Measurements from ENCODE around the gene TBX1. TPM values are rescaled to one million over a fixed set of nuclear protein-coding genes. Genes with fewer than 3 reads are reported as not detected.

The TBX1 gene
- polyA plus RNA-seq, 1 donor from 2014 or later, result not detected

DNA sequence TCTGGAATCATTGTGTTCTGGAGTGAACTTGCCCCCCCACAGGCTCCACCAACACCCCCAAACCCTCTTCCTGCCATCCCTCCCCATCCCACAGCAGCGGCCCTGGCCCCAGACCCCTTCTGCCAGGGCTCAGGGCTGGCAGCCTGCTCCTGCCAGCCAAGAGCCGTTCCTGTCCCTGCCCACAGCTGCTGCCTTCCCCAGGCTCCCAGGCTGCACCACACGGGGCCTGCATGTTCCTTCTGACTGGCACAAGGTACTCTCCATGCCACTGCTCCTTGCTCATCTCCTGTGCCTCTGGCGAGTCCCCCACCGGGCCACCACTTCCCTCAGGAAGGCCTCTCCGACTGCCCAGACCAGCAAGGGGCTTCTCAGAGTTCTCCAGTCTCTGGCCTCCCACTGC lies 32.3 kb upstream of the TBX1 start:
- peaks cover 9% of the 10 kb centered on the region for H4K20me1 ChIP-seq (ENCODE audit: insufficient read depth)
- H3K4me2 ChIP-seq (ENCODE audit: low read length), result no peak overlapping the region
- no peak overlapping the region for H3K4me3 ChIP-seq (ENCODE audit: low read length)
- no peaks in the 10 kb centered on the region for H3F3A ChIP-seq (ENCODE audit: insufficient read depth, low read length, poor library complexity, severe bottlenecking)
- H3K36me3 ChIP-seq (ENCODE audit: insufficient read depth, low read length), result no peaks in the 10 kb centered on the region
- H3K9me2 ChIP-seq (ENCODE audit: insufficient read depth, low read length), result no peaks in the 10 kb centered on the region
- H3K27ac ChIP-seq (ENCODE audit: low read length), result no peak overlapping the region
- no peak overlapping the region for H2AFZ ChIP-seq (ENCODE audit: low read depth, low read length)
- peaks cover 50% of the 10 kb centered on the region for H3K27me3 ChIP-seq (ENCODE audit: insufficient read depth, low read depth, low read length)
- H3K79me2 ChIP-seq (replicated peaks; ENCODE audit: insufficient read depth, low read length), result no peaks in the 10 kb centered on the region
- no peak overlapping the region for H3K9ac ChIP-seq (ENCODE audit: low read length)
- TF ChIP-seq SMC3 (conservative IDR thresholded peaks at IDR 0.05; ENCODE audit: poor library complexity) (no peak), EP300 (conservative IDR thresholded peaks at IDR 0.05; ENCODE audit: poor library complexity, severe bottlenecking) (no peak), RAD21 (conservative IDR thresholded peaks at IDR 0.05) (no peak)
- TF ChIP-seq, protein P1, sequence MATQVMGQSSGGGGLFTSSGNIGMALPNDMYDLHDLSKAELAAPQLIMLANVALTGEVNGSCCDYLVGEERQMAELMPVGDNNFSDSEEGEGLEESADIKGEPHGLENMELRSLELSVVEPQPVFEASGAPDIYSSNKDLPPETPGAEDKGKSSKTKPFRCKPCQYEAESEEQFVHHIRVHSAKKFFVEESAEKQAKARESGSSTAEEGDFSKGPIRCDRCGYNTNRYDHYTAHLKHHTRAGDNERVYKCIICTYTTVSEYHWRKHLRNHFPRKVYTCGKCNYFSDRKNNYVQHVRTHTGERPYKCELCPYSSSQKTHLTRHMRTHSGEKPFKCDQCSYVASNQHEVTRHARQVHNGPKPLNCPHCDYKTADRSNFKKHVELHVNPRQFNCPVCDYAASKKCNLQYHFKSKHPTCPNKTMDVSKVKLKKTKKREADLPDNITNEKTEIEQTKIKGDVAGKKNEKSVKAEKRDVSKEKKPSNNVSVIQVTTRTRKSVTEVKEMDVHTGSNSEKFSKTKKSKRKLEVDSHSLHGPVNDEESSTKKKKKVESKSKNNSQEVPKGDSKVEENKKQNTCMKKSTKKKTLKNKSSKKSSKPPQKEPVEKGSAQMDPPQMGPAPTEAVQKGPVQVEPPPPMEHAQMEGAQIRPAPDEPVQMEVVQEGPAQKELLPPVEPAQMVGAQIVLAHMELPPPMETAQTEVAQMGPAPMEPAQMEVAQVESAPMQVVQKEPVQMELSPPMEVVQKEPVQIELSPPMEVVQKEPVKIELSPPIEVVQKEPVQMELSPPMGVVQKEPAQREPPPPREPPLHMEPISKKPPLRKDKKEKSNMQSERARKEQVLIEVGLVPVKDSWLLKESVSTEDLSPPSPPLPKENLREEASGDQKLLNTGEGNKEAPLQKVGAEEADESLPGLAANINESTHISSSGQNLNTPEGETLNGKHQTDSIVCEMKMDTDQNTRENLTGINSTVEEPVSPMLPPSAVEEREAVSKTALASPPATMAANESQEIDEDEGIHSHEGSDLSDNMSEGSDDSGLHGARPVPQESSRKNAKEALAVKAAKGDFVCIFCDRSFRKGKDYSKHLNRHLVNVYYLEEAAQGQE (IDR thresholded peaks at IDR 0.05; ENCODE audit: borderline replicate concordance), result no peak
- no peaks in the 10 kb centered on the region for H3K9me3 ChIP-seq (ENCODE audit: low read length)

DNA sequence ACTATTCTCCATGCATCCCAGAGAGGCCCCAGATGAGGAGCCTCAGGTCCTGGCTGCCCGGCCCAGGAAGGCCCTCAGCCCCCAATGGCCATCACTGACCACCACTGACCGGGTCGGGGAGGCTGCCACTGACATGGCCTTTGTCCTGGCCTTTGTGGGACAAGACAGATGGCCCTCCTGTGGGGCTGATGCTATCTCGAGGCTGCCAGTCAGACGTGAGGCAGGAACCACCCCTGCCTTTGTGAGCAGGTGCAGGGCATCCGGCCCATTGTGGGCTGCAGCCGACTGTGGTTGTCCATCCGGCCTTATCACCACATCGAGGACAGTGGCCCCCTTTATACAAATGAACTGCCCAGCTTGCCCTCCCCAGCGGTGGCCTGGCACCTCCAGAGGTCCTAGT lies 31.7 kb upstream of the TBX1 start:
- Histone ChIP-seq H3K27me3 (ENCODE audit: insufficient read depth, low read depth, low read length) (peaks cover 45% of the 10 kb centered on the region), H3K27ac (ENCODE audit: low read length) (no peak overlapping the region)

More for the DNA sequence above, 31.7 kb upstream of the TBX1 start:
- no peaks in the 10 kb centered on the region for H3K36me3 ChIP-seq (ENCODE audit: insufficient read depth, low read length)
- no peaks in the 10 kb centered on the region for H3K9me3 ChIP-seq (ENCODE audit: low read length)
- no peak for TF ChIP-seq MXI1 (conservative IDR thresholded peaks at IDR 0.05; ENCODE audit: poor library complexity, severe bottlenecking)
- no peak for TF ChIP-seq POLR2AphosphoS5 (IDR thresholded peaks at IDR 0.05)
- TF ChIP-seq TAF1 (IDR thresholded peaks at IDR 0.05; ENCODE audit: low read depth), result no peak
- no peak for TF ChIP-seq RAD21 (conservative IDR thresholded peaks at IDR 0.05)
- no peak for TF ChIP-seq EP300 (conservative IDR thresholded peaks at IDR 0.05; ENCODE audit: poor library complexity, severe bottlenecking)
- TF ChIP-seq, protein P1 (IDR thresholded peaks at IDR 0.05; ENCODE audit: borderline replicate concordance), result no peak
- TF ChIP-seq SMC3 (conservative IDR thresholded peaks at IDR 0.05; ENCODE audit: poor library complexity), result no peak
- TF ChIP-seq EZH2 (IDR thresholded peaks at IDR 0.05; ENCODE audit: borderline replicate concordance, insufficient read depth, low read length, poor library complexity, severe bottlenecking), result no peak
- TF ChIP-seq, protein P2, sequence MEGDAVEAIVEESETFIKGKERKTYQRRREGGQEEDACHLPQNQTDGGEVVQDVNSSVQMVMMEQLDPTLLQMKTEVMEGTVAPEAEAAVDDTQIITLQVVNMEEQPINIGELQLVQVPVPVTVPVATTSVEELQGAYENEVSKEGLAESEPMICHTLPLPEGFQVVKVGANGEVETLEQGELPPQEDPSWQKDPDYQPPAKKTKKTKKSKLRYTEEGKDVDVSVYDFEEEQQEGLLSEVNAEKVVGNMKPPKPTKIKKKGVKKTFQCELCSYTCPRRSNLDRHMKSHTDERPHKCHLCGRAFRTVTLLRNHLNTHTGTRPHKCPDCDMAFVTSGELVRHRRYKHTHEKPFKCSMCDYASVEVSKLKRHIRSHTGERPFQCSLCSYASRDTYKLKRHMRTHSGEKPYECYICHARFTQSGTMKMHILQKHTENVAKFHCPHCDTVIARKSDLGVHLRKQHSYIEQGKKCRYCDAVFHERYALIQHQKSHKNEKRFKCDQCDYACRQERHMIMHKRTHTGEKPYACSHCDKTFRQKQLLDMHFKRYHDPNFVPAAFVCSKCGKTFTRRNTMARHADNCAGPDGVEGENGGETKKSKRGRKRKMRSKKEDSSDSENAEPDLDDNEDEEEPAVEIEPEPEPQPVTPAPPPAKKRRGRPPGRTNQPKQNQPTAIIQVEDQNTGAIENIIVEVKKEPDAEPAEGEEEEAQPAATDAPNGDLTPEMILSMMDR (IDR thresholded peaks at IDR 0.05; ENCODE audit: poor library complexity, severe bottlenecking), result no peak
- no peak overlapping the region for H3K4me3 ChIP-seq (ENCODE audit: low read length)
- no peak overlapping the region for H3K9ac ChIP-seq (ENCODE audit: low read length)
- H3K79me2 ChIP-seq (replicated peaks; ENCODE audit: insufficient read depth, low read length), result no peaks in the 10 kb centered on the region
- no peaks in the 10 kb centered on the region for H3K9me2 ChIP-seq (ENCODE audit: insufficient read depth, low read length)
- H2AFZ ChIP-seq (ENCODE audit: low read depth, low read length), result no peak overlapping the region
- H3K4me2 ChIP-seq (ENCODE audit: low read length), result no peak overlapping the region
- H4K20me1 ChIP-seq (ENCODE audit: insufficient read depth), result peaks cover 3% of the 10 kb centered on the region
- H3F3A ChIP-seq (ENCODE audit: insufficient read depth, low read length, poor library complexity, severe bottlenecking), result no peaks in the 10 kb centered on the region

Data from neural cell (in vitro differentiated cells).